Tongue (tissue), 2 donors: ENCODE measurements around the gene TMEM229B. TPM values are rescaled to one million over a fixed set of nuclear protein-coding genes. Genes with fewer than 3 reads are reported as not detected.
A peak's percentile ranks its signal among the peaks of the same experiment; 100 is the strongest.
"Not testable (repeated sequence)": the region's sequence is repeated elsewhere in the genome, so short reads cannot be mapped to it uniquely, and the experiment has no call there.

Experiments
- DNase-seq: peaks from one replicate; pipeline ENCODE4 v3.0.0-alpha.2; 2015
- total RNA-seq: library from RNA; depleted of rRNA; stranded (reverse); fragments of >200 nt; gene quantifications from one replicate; pipeline ENCODE4 v1.2.3, GENCODE V29; 2014

The TMEM229B gene
- total RNA-seq, 1 donor from 2014 or later = 1.6 TPM

DNA sequence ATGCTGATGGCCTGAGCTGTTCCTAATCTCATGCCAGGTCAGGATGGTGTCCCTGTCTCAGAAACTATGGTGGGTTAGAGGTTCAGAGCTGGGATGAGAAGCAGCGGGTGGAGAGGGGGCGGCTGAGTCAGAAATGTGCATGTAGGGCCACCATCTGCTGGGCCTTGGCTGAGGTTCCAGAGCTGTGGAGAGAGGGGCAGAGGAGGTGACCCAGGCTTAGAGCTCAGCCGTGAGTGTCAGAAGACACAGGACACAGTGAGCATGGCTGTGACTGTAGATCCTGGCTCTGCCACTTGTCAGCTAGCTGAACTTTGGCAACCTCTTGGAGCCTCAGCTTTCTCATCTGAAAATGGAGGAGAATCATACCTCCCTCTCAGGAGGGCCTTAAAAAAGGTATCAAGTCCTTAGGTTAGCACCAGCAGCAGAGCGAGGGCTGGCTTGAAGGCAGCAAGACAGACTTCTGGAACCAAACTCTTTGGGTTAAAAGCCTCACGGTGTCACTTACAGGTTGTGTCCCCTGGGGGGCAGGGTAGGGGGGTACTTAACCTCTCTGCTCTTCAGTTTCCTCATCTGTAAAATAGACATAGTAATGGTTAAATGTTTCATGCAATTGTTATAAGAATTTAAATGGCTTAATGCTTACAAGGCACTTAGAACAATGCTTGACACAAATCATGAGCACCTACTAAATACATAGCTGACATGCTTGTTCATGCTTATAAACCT lies 34.8 kb downstream of the TMEM229B start:
- no peak for DNase-seq

- not testable (repeated sequence) for DNase-seq
Observed at GRCh38 chr14:67451667-67452066, 36.9 kb downstream of the TMEM229B start.

- DNase-seq = no peak
Observed at GRCh38 chr14:67449096-67449495, 39.4 kb downstream of the TMEM229B start.

DNA sequence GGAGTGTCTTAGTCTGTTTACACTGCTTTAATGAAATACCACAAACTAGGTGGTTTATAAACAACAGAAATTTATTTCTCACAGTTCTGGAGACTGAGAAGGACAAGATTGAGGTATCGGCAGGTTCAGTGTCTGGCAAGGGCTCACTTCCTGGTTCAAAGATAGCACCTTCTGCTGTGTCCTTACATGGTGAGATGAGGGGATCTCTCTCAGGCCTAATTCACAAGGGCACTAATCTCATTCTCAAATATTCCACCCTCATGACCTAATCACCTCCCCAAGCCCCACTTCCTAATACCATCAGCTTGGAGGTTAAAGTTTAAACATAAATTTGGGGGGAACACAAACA lies 41.5 kb downstream of the TMEM229B start:
- no peak for DNase-seq

GRCh38 chr14:67446371-67447032 lies 42.0 kb downstream of the TMEM229B start:
- DNase-seq = peak; percentile 65

- DNase-seq = no peak
Observed at GRCh38 chr14:67444395-67444794, 44.1 kb downstream of the TMEM229B start.

GRCh38 chr14:67442139-67442906 lies 46.2 kb downstream of the TMEM229B start:
- no peak for DNase-seq

- DNase-seq = no peak
Observed at GRCh38 chr14:67441672-67442071, 46.8 kb downstream of the TMEM229B start.

DNA sequence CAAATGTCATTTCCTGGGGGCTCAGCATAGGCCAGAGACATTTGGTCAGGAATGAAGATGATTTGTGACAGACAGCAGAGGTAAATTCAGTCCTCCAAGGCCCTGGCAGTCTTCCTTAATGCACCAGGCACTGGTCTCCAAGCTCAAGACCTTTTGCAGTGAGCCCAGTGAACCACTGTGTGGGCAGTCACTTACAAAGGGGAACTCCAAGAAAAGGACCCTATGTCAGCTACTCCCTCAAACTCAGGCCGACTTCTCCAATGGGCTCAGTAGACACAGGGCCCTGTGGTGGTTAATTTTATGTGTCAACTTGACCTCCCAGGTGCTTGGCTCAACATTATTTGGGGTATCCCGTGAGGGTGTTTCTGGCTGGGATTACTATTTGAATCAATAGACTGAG lies 47.3 kb downstream of the TMEM229B start:
- no peak for DNase-seq

DNA sequence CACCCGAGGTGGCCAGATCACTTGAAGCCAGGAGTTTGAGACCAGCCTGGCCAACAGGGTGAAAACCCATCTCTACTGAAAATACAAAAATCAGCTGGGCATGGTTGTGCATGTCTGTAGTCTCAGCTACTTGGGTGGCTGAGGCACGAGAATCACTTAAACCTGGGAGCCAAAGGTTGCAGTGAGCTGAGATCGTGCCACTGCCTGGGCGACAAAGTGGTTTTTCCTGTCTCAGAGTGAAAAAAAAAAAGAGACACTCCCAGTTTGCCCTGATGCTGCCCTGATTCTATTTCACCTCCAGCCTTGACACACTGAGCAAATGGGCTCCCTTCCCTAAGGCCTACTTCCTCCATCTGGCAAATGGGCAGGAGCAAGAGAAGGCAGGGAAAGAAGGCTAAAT lies 48.0 kb downstream of the TMEM229B start:
- no peak for DNase-seq

DNA sequence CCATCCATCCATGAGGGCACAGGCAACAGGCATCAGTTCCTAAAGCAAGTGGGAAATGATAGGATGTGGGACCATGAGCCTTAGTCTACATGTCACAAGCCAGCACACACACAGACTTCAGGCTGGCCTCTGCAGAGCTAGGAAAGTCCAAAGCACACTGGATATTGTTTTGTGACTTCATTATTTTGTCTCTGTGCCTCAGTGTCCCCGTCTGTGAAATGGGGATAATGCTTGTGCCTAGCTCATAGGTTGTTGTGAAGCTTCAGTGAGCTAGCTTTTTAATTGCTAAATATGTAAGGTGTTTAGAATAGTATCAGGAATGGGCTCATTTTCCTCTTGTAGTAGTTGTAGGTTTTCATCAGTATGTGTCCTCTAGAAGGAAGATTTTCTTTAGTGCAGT lies 49.6 kb downstream of the TMEM229B start:
- no peak for DNase-seq

GRCh38 chr14:67436006-67436866 lies 52.3 kb downstream of the TMEM229B start:
- no peak for DNase-seq

DNA sequence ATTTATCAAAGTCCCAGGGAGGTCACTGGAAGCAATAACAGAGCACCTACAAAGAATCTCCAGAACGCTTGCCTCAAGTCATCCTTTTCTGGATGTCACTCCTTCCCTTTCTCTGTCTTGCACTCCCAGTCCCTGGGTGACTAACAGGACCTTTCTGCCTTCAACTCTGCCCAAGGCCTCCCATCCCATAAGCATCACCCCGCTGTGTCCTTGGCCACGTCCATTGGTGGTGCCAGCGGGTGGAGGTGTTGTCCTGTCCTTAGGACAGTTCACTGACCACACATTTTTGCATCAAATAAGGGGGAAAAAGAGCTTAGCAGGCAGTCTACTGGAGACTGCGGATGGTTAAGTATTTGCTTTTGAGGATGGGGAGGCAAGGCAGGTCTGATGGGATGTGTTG lies 52.9 kb downstream of the TMEM229B start:
- no peak for DNase-seq

DNA sequence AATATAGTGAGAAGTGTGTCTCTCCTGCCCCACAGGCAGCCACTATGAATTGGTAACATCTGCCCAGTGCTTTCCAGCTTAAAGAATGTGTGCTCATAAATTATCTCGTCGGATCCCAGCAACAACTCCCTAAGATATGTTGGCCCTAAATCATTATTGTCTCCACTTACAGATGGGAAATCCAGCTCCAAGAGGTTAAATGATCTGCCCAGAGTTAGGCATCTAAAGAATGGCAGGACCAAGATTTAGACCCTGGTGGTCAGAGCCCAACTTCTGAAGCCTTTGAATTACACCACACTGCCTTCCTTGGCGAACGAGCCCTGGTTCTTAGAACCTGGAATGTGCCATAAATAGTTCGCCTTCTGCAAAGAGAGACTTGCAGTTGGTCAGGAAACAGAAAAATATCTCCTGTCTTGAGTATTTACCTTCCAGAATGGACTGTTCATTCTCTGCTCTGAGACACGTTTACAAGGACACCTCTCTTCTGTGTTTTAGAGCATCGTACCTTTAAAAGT lies 56.4 kb downstream of the TMEM229B start:
- no peak for DNase-seq

DNA sequence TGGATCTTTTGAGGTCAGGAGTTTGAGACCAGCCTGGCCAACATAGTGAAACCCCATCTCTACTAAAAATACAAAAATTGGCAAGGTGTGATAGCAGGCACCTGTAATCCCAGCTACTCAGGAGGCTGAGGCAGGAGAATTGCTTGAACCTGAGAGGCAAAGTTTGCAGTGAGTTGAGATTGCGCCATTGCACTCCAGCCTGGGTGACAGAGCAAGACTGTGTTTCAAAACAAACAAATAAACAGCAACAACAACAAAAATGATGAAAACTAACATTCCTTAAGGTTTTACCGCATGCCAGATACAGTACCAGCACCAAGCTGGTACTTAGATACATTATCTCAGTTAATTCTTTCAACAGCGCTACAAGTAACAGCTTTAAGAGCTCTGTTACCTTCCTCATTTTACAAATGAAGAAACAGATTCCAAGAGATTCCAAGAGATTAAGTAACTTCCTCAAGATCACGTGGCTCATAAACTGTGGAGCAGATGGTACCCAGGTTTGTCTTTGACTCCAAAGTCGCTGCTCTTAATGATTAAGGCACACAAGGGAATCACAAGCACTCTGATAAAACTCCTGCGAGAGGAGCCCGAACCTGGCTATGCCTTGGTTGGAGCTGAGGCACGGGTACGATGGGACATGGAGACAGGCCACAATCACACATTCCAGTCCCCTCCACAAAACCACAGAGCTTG lies 58.9 kb downstream of the TMEM229B start:
- DNase-seq = no peak

GRCh38 chr14:67428501-67429031 lies 60.0 kb downstream of the TMEM229B start:
- DNase-seq = no peak

DNA sequence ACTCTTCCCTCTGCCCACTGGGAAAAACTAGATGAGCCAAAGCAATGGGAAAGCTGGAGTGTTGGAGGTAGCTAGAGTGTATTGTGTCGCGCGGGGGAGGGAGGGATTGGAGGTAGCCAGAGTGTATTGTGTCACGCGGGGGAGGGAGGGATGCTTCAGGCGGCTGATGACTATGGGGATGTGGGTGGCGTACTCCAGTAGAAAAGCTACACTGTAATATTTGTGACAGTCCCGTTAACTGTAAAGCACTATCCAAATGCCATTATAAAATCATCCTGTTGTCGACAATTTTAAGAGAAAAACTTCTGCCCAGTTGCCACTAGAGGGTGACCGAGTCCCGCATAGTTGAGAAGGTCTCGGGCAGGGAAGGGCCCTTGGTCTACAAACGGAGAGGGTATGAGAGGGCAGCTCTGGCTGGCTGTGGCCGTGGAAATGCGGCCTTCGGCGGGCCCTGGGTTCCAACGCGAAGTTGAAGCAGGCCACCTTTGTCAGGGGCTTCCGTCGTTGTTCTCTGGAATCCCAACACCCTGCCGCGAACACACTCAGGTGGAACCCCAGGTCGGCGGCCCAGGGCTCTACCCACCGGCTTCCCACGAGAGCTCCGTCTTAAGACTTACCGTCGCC lies 61.4 kb downstream of the TMEM229B start:
- peak; percentile 91 for DNase-seq

DNA sequence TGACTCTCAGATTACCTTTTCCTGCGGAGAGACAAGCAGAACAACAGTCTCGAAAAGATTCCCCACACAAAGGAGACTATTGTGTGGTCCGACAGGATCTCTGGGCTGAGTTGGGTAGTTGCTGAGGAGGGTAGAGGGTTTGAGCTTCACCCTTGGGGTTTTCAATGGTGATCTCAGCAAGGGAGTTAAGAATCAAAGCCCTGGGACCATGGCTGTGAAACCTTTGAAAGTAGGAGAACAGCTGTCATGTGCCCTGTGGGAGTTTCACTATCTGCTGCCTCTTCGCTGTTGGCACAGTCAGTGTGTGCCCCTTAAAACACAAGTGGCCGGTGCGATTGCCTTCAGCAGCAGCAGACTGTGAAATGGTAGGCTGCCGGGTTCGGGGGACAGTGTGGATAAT lies 62.4 kb downstream of the TMEM229B start:
- DNase-seq = peak; percentile 51

DNA sequence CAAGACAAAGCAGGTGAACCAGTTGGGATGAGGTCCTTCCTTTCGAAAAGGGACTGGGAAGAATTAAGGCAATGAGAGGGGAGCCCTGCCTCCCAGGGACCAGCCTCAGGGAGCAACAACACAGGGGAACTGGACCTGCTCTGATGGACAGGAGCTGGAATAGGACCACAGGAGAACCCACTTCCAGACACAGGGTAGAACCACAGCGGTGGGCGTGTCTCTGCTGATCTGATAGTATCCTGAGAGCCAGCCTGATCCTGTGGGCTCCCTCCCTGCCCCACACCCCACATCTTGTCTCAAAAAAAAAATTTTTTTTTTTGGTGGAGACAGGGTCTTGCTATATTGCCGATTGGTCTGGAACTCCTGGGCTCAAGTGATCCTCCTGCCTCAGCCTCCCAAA lies 62.9 kb downstream of the TMEM229B start:
- DNase-seq = no peak

DNA sequence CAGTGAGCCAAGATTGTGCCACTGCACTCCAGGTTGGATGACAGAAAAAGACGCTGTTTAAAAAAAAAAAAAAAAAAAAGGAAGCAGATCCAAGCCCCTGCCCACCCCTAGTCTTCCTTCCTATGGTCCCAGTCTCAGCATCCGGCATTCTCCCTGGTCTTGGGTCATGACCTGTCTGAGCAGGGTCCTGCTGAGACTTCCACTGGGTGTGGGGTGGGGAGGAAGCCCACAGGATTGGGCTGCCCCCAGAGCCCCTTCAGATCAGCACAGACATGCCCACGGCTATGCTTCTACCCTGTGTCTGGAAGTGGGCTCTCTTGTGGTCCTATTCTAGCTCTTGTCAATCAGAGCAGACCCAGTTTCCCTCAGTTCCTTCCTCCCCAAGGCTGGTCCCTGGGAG lies 64.0 kb downstream of the TMEM229B start:
- DNase-seq = no peak

DNA sequence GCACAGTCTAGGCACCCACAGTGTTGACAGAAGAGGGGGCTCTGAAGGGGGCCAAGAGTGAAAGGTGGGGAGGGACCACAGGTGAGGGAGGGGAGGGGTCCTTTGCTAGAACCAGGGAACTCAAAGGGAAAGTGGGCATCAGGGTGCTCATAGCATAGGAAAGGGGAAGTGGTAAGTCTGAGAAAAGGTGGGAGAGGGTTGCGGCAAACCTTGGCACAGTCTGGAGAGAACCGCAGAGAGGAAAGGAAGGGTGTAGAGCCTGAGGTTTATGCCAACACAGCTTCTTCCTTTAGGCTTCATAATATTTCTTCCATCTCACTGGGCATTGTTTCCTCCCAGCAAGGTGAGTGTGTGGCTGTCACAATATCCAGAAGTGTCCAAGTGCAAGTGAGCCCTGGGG lies 65.1 kb downstream of the TMEM229B start:
- no peak for DNase-seq
